NCI-H446 treated with DMSO at 0.1 percent for 48 hours (cell line): Measurements from ENCODE around the gene GGTLC1.
"Not testable (repeated sequence)": the region's sequence is repeated elsewhere in the genome, so short reads cannot be mapped to it uniquely, and the experiment has no call there.

ENCODE experiments used
- DNase-seq: peaks from one replicate; lab custom pipeline; 2025; lab: John Stamatoyannopoulos, UW

GGTLC1 gene

DNA sequence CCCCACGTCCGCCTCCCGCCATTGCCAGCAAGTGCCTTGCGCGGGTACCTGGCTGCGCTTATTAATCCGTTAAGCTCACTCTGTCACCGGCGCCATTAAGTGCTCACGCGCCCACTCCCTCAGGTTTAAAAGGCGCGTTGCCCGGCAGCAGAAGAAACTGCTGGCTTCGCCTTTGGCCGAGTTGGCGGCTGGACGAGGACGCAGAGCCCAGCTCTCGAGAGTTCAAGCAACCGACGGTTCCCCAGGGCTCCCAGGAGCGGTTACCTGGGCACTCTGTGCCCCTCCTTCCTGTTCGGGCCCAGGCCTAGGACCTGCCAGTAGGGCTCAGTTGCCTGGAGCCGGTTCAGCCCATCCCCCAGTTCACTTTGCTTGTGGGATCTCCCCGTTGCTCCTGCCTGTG lies at the start of gene GGTLC1:
Gene GGTLC1 (minus strand): TSS at position 219 of the 400 bp plus-strand sequence. CDS start 2,168 bp downstream, outside the sequence.
- no peak for DNase-seq

GRCh38 chr20:24034820-24035219 lies 46.2 kb upstream of the GGTLC1 start:
- DNase-seq = no peak

DNA sequence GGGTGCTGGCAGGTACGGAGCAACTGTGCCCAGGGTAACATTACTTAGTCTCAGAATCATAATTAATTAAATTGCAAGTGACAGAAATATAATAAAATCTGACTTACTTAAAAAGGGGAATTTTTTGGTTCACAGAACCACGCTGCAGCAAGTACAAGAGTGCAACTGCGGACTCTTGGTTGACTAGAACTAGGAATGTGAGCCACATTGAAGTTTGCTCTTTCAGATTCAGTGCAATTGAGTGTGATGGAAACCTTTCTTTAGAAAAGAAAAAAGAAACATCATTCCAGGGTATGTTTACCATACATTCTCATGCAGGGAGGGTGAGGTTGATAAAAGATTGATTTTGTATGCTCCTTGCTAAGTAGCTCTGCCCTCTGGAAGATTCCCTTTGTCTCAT lies 45.0 kb upstream of the GGTLC1 start:
- DNase-seq = no peak

DNA sequence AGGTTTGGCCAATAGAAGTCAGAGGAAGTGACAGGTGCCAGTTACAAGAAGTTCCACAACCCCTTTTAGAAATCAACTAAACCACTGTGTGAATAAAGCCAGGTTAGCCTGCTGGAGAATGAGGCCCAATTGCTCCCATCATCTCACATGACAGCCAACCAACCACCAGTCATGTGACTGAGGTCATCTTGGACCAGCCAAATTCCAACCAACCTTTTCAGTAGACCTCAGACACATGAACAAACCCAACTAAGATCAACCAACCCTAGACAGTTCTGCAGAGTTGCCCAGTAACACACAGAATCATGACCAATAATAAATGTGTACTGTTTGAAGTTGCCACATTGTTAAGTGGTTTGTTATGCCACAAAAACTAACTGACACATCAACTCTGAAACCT lies 44.6 kb upstream of the GGTLC1 start:
- no peak for DNase-seq

- no peak for DNase-seq
Measured at GRCh38 chr20:24032400-24032898, 43.9 kb upstream of the GGTLC1 start.

DNA sequence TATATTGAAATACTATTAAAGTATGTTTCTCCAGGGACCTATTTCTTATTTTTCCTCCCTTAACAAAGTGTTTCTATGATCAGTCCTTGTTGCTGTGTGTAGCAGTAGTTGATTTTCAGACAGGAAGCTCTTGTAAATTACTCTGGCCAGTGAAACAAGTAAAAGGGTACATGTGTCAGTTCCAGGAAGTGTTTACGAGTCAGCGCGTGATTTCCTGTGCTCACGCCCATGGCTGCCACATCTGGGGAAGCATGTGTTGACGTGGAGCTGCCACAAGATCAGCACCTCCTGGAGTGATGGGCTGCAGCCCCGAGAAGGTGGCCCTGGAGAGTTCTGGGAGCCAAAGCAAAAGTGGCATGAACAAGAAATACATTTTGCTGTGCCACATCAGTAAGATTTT lies 38.6 kb upstream of the GGTLC1 start:
- no peak for DNase-seq

GRCh38 chr20:24022621-24023180 lies 34.1 kb upstream of the GGTLC1 start:
- no peak for DNase-seq

GRCh38 chr20:24018796-24019195 lies 30.2 kb upstream of the GGTLC1 start:
- no peak for DNase-seq

- DNase-seq = no peak
Measured at GRCh38 chr20:24017458-24017755, 28.8 kb upstream of the GGTLC1 start.

- no peak for DNase-seq
Measured at GRCh38 chr20:24016607-24017457, 28.3 kb upstream of the GGTLC1 start.

DNA sequence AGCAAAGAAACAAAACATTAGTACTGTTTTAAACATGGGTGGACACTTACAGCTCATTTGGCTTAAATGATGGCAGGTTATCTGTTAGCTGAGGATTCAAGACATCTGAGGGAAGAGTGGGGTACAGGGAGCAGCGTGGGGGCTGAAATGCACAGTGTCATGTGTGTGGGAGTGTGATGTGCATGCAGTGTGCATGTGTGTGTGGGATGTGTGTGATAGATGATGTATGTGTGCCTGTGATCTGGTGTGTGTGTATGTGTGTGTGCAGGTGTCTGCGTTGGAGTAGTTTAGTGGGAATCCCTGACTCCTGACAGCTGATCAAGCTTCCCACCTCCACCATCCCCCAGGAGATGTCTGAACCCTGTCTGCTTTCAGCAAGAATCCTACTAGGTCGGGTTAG lies 25.4 kb upstream of the GGTLC1 start:
- no peak for DNase-seq

- DNase-seq = no peak
Measured at GRCh38 chr20:24011282-24011681, 22.7 kb upstream of the GGTLC1 start.

- no peak for DNase-seq
Measured at GRCh38 chr20:24007758-24008157, 19.2 kb upstream of the GGTLC1 start.

- DNase-seq = no peak
Measured at GRCh38 chr20:24007073-24007595, 18.6 kb upstream of the GGTLC1 start.

- DNase-seq = no peak
Measured at GRCh38 chr20:24006626-24007025, 18.0 kb upstream of the GGTLC1 start.

GRCh38 chr20:24004471-24004870 lies 15.9 kb upstream of the GGTLC1 start:
- no peak for DNase-seq

DNA sequence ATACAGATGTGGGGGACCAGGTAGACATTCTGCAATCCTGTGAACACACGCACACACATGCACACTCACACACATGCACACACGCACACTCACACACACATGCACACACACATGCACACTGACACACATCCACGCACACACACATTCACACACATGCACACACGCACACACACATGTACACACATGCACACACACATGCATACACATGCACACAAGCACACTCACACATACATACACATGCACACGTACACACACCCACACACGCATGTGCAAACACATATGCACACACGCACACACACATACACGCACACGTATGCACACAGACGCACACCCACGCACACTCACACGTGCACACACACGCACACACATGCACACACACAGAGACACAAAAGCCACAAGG lies 14.3 kb upstream of the GGTLC1 start:
- no peak for DNase-seq

DNA sequence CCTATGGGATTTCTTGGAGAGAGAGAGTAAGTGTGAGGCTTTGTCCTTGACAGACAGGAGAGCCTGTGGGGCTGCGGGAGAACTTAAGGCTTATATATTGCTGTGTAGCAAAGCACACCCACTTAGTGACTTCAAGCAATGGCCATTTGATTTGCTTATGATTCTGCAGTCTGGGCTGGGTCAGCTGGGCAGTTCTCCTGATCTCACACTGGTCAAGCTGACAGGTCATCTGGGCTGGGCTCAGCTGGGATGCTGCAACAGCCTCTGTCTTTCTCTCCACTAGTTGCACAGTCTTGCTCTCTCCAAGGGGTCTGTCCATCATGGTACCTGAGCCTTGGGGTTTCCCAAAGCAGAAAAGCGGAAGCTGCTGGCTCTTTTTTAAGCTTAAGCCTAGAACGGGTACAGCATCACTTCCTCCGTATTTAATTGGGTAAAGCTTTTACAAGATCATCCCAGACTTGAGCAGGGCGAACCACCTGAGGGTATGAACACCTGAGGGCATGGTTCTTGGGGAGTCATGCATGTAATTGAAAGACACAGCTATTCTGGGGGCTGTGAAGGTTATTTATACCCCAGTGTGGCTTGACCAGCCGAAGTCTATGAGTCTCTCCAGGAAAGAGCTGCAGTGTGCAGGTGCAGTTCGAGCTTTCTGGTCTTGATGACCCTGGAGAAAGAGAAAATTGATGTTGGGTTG lies 13.3 kb upstream of the GGTLC1 start:
- no peak for DNase-seq

DNA sequence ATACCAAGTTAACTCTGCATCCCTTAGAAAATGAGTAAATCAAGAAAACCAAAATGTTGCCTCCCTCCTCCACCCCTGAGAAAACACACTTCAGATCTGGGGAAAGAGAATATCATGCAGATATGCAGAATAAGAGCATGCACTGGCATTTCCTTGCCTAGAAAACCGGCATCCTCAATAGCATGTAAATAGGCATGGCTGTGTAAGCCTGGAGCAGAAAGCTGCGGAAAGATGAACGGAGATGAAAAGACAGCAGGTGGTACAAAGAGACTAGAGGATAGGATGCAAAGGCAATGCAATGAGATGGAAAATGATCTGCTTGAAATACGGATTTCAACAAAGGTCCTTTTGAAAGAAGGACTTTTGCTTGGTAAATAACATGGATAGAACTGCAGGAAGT lies 10.3 kb upstream of the GGTLC1 start:
- no peak for DNase-seq

- DNase-seq = no peak
Measured at GRCh38 chr20:23998392-23998791, 9.8 kb upstream of the GGTLC1 start.

DNA sequence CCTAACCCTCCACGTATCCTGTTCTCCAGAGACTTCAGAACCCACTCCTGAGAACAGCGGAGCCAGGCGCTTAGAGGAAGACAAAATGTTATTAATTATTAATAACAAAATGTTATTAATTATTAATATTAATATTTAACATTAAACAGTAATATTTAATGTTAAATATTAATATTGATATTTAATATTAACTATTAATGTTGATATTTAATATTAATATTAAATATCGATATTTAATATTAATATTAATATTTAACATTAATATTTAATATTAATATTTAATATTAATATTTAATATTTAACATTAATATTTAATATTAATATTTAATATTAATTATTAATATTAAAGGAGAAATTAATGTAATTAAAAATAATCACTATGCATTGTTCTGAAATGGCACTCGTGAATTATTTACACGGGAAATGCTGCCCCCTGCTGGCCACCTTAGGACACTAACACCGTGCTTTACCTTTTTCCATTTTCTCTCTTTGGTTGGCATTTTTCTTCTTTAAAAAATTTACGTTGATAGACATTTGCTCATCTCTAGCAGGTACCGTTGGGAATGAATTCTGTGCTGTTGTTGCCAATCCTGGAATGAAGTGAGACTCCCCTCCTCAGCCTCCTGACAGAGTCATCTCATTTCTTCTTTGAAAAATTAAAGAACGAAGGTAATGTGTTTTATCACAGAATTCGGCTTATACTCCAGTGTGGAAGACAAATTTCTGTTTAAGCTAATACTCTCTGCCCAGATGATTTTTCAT lies 7.5 kb upstream of the GGTLC1 start:
- no peak for DNase-seq

DNA sequence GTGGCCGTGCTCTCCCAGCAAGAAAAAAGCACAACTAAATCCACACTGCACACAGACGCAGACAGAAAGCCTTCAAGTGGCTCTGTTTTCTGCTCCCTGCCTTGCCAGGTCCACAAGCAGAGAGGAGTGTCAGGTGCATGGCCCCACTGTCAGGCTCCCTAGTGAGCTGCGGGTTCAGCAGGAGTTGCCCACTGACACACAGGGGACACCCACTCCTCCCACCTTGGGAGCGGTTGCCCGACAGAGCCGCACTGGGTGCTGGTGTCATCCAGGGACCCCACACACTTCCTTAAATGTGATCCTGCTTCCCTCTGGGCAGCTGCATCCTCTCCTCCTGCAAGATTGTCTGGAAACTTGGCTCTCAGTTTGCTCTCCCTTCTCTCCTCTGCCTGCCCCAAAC lies 6.7 kb upstream of the GGTLC1 start:
- not testable (repeated sequence) for DNase-seq
